HG03354 (cell line): Measurements from ENCODE around the gene HNRNPF.
"Not testable (repeated sequence)": the region's sequence is repeated elsewhere in the genome, so short reads cannot be mapped to it uniquely, and the experiment has no call there.

Source experiments
- ATAC-seq: cut with Tn5 transposase; IDR thresholded peaks from one replicate; pipeline ENCODE4 v1.9.1; 2021; ENCODE audit warnings: mild to moderate bottlenecking; ENCODE audit not compliant: unreplicated experiment, poor library complexity, severe bottlenecking

The HNRNPF gene

GRCh38 chr10:43355749-43356371 lies 53.1 kb downstream of the HNRNPF start:
- ATAC-seq, result no peak

GRCh38 chr10:43354879-43355380 lies 54.1 kb downstream of the HNRNPF start:
- no peak for ATAC-seq

- ATAC-seq, result no peak
Measured at GRCh38 chr10:43354330-43354635, 54.7 kb downstream of the HNRNPF start.

- ATAC-seq, result no peak
Measured at GRCh38 chr10:43353495-43354329, 55.3 kb downstream of the HNRNPF start.

GRCh38 chr10:43352951-43353350 lies 56.0 kb downstream of the HNRNPF start:
- ATAC-seq, result no peak

- ATAC-seq, result no peak
Measured at GRCh38 chr10:43351301-43351700, 57.7 kb downstream of the HNRNPF start.

- ATAC-seq, result no peak
Measured at GRCh38 chr10:43350686-43351085, 58.3 kb downstream of the HNRNPF start.

- ATAC-seq, result no peak
Measured at GRCh38 chr10:43350156-43350555, 58.8 kb downstream of the HNRNPF start.

GRCh38 chr10:43348511-43349312 lies 60.3 kb downstream of the HNRNPF start:
- peak; percentile 100 for ATAC-seq

- ATAC-seq, result peak; percentile 20
Measured at GRCh38 chr10:43347997-43348396, 61.0 kb downstream of the HNRNPF start.

- no peak for ATAC-seq
Measured at GRCh38 chr10:43344051-43344450, 64.9 kb downstream of the HNRNPF start.

- ATAC-seq, result no peak
Measured at GRCh38 chr10:43343126-43343525, 65.9 kb downstream of the HNRNPF start.

GRCh38 chr10:43342279-43343125 lies 66.5 kb downstream of the HNRNPF start:
- no peak for ATAC-seq

- ATAC-seq, result no peak
Measured at GRCh38 chr10:43341450-43341849, 67.5 kb downstream of the HNRNPF start.

GRCh38 chr10:43340619-43341018 lies 68.4 kb downstream of the HNRNPF start:
- ATAC-seq, result no peak

GRCh38 chr10:43340101-43340500 lies 68.9 kb downstream of the HNRNPF start:
- no peak for ATAC-seq

- no peak for ATAC-seq
Measured at GRCh38 chr10:43339136-43339535, 69.8 kb downstream of the HNRNPF start.

GRCh38 chr10:43338117-43338516 lies 70.9 kb downstream of the HNRNPF start:
- no peak for ATAC-seq

GRCh38 chr10:43337536-43337935 lies 71.5 kb downstream of the HNRNPF start:
- ATAC-seq, result not testable (repeated sequence)
